ENCODE data around the gene ENOX1.

- no peak for TF ChIP-seq ARID4B (CRISPR knock-in tag; IDR thresholded peaks at IDR 0.05; ENCODE audit: borderline replicate concordance)
- no peak for TF ChIP-seq ATF1 (CRISPR knock-in tag; IDR thresholded peaks at IDR 0.05)
- no peak for TF ChIP-seq ZSCAN18 (CRISPR knock-in tag; IDR thresholded peaks at IDR 0.05)
- no peak for TF ChIP-seq CTCF (IDR thresholded peaks at IDR 0.05)
- no peak for TF ChIP-seq ATF3 (CRISPR knock-in tag; conservative IDR thresholded peaks at IDR 0.05)
- TF ChIP-seq NR3C1 (CRISPR knock-in tag; conservative IDR thresholded peaks at IDR 0.05; ENCODE audit: low read depth): no peak
- TF ChIP-seq ETV6 (CRISPR knock-in tag; IDR thresholded peaks at IDR 0.05): no peak
- TF ChIP-seq ZBTB43 (CRISPR knock-in tag; IDR thresholded peaks at IDR 0.05): no peak
- TF ChIP-seq ZNF121 (CRISPR knock-in tag; IDR thresholded peaks at IDR 0.05): no peak
Observed at GRCh38 chr13:43353631-43354030, 433.1 kb downstream of the ENOX1 start.
